ENCODE measurements around the gene OLAH.

OLAH gene

DNA sequence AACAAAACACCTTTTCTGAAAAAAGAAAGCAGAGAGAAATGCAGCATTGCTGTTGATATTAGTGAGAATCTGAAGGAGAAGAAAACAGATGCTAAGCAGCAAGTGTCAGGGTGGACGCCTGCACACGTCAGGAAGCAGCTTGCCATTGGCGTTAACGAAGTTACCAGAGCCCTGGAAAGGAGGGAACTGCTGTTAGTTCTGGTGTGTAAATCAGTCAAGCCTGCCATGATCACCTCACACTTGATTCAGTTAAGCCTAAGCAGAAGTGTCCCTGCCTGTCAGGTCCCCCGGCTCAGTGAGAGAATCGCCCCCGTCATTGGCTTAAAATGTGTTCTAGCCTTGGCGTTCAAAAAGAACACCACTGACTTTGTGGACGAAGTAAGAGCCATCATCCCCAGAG, 59.8 kb downstream of the OLAH start:
- Histone ChIP-seq H3K36me3 (ENCODE audit: control insufficient read depth in 1 of 2, insufficient read depth in 2 of 2, low read length in 2 of 2) (peaks cover 14 to 39% of the 10 kb centered on the region in 2 donors), H3K9me3 (ENCODE audit: control insufficient read depth in 1 of 2, low read length in 2 of 2) (no peaks in the 10 kb centered on the region), H3K27me3 (ENCODE audit: low read depth, low read length) (no peaks in the 10 kb centered on the region), H3K4me3 (ENCODE audit: low read depth in 1 of 2, low read length in 2 of 2) (no peak overlapping the region), H3K4me1 (ENCODE audit: control insufficient read depth in 1 of 2, insufficient read depth in 2 of 2, low read length in 2 of 2) (peaks cover 0 to 6% of the 10 kb centered on the region in 2 donors), H3K27ac (ENCODE audit: low read length) (no peak overlapping the region)

DNA sequence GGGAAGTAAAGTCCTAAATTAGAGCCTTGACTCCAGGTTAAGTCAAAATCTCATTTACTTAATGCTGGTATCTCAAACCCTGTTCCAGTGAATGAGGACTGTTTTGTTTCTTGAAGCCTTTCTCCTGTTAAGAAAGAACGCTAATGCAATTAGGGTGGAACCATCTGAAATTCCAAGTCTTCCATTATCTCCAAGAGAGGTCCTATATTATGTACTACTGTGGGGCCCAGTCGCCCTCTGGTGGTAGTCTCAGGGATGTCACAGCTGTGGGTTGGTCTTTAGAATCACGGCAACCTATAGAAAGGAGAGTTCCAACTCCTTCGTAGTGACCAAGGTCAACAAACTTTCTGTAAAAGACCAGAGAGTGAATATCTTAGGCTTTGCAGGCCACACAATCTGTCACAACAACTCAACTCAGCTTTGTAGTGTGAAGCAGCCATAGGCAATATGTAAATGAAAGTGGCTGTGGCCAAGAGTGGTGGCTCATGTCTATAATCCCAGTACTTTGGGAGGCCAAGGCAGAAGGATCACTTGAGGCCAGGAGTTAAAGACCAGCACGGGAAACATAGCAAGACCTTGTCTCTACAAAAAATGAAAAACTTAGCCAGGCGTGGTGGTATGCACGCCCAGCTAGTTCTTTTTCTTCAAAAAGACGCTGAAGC, 62.7 kb downstream of the OLAH start:
- no peak overlapping the region for H3K27ac ChIP-seq (ENCODE audit: low read length)
- no peaks in the 10 kb centered on the region for H3K27me3 ChIP-seq (ENCODE audit: low read depth, low read length)
- H3K4me1 ChIP-seq (ENCODE audit: control insufficient read depth in 1 of 2, insufficient read depth in 2 of 2, low read length in 2 of 2) = no peaks in the 10 kb centered on the region
- no peaks in the 10 kb centered on the region for H3K9me3 ChIP-seq (ENCODE audit: control insufficient read depth in 1 of 2, low read length in 2 of 2)
- no peak overlapping the region for H3K4me3 ChIP-seq (ENCODE audit: low read depth in 1 of 2, low read length in 2 of 2)
- peaks cover 17 to 49% of the 10 kb centered on the region in 2 donors for H3K36me3 ChIP-seq (ENCODE audit: control insufficient read depth in 1 of 2, insufficient read depth in 2 of 2, low read length in 2 of 2)

DNA sequence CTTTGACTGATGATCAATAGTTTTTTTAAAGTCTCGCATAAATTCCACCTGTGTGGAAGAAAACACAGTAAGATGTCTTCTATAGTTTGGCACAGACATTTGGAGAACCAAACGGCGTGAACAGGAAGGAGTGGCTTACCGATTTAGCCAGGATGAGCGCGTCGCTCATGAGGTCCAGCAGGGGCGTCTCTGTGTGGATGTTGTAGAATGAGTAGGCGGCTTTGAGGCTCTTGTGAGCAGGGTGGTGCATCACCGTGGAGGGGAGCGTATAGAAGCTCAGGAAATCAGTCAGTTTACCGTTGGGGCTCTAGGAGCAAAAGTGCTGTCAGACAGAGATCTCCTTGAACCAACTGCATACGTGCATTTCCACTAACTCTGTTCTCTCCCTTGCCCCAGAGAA, 68.9 kb downstream of the OLAH start:
- Histone ChIP-seq H3K4me3 (ENCODE audit: low read depth in 1 of 2, low read length in 2 of 2) (no peak overlapping the region), H3K9me3 (ENCODE audit: control insufficient read depth in 1 of 2, low read length in 2 of 2) (no peaks in the 10 kb centered on the region), H3K4me1 (ENCODE audit: control insufficient read depth in 1 of 2, insufficient read depth in 2 of 2, low read length in 2 of 2) (no peaks in the 10 kb centered on the region), H3K27me3 (ENCODE audit: low read depth, low read length) (no peaks in the 10 kb centered on the region), H3K36me3 (ENCODE audit: control insufficient read depth in 1 of 2, insufficient read depth in 2 of 2, low read length in 2 of 2) (peaks cover 13 to 51% of the 10 kb centered on the region in 2 donors), H3K27ac (ENCODE audit: low read length) (no peak overlapping the region)

DNA sequence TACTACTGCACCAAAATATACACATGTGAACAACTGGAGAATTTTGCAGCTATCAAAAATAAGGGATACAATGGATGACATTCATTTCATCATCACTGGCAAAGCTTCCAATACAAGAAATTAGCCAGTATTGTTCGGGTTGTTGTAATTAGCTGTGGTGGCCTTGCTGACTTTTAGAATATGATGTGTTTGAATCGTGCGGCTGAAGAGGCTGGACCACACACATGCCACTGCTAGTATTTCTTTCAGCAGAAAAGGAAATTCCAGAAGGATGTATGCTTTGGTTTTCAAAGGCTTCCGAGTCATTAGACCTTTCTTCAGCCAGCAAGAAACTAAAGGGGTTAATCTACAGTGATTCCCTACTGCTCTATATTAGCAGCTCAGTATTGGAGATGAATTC, 70.0 kb downstream of the OLAH start:
- Histone ChIP-seq H3K27me3 (ENCODE audit: low read depth, low read length) (no peaks in the 10 kb centered on the region), H3K36me3 (ENCODE audit: control insufficient read depth in 1 of 2, insufficient read depth in 2 of 2, low read length in 2 of 2) (peaks cover 12 to 50% of the 10 kb centered on the region in 2 donors), H3K4me1 (ENCODE audit: control insufficient read depth in 1 of 2, insufficient read depth in 2 of 2, low read length in 2 of 2) (no peaks in the 10 kb centered on the region), H3K27ac (ENCODE audit: low read length) (no peak overlapping the region), H3K9me3 (ENCODE audit: control insufficient read depth in 1 of 2, low read length in 2 of 2) (no peaks in the 10 kb centered on the region), H3K4me3 (ENCODE audit: low read depth in 1 of 2, low read length in 2 of 2) (no peak overlapping the region)

DNA sequence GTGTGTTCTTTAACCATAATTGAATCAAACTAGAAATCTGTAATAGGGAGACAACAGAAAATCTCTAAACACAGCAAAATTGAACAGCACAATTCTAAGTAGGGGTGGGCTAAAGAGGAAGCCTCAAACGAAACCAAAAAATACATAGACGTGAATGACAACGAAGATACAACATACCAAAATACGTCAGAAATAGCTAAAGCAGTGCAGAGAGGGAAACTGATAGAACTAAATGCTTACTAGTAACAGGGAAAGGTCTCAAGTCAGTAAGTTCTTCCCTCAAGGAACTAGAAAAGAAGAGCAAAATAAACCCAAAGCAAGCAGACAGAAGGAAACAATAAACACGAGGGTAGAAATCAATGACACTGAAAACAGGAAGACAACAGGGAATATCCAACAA, 72.5 kb downstream of the OLAH start:
- no peak overlapping the region for H3K4me3 ChIP-seq (ENCODE audit: low read depth in 1 of 2, low read length in 2 of 2)
- no peaks in the 10 kb centered on the region for H3K4me1 ChIP-seq (ENCODE audit: control insufficient read depth in 1 of 2, insufficient read depth in 2 of 2, low read length in 2 of 2)
- no peak overlapping the region for H3K27ac ChIP-seq (ENCODE audit: low read length)
- H3K36me3 ChIP-seq (ENCODE audit: control insufficient read depth in 1 of 2, insufficient read depth in 2 of 2, low read length in 2 of 2) = peaks cover 18 to 48% of the 10 kb centered on the region in 2 donors
- no peaks in the 10 kb centered on the region for H3K27me3 ChIP-seq (ENCODE audit: low read depth, low read length)
- H3K9me3 ChIP-seq (ENCODE audit: control insufficient read depth in 1 of 2, low read length in 2 of 2) = no peaks in the 10 kb centered on the region

DNA sequence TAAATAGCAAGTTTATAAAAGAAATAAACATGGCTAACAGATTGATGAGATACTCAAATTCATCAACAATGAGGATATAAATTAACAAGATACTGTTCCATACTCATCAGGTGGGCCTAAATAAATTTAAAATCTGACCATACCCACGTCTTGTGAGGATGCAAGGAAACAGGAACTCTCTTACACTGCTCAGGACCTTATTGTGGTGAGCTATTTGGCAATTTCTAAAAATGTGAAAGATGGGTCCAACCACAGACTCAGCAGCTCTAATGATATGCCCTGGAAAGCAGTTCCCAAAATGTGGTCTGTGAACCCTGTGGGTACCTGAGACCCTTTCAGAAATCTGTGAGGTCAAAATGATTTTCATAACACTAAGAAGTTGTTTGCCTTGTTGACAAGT, 74.9 kb downstream of the OLAH start:
- H3K27me3 ChIP-seq (ENCODE audit: low read depth, low read length) = no peaks in the 10 kb centered on the region
- H3K9me3 ChIP-seq (ENCODE audit: control insufficient read depth in 1 of 2, low read length in 2 of 2) = no peaks in the 10 kb centered on the region
- H3K27ac ChIP-seq (ENCODE audit: low read length) = no peak overlapping the region
- no peaks in the 10 kb centered on the region for H3K4me1 ChIP-seq (ENCODE audit: control insufficient read depth in 1 of 2, insufficient read depth in 2 of 2, low read length in 2 of 2)
- H3K36me3 ChIP-seq (ENCODE audit: control insufficient read depth in 1 of 2, insufficient read depth in 2 of 2, low read length in 2 of 2) = peaks cover 14 to 38% of the 10 kb centered on the region in 2 donors
- H3K4me3 ChIP-seq (ENCODE audit: low read depth in 1 of 2, low read length in 2 of 2) = no peak overlapping the region

DNA sequence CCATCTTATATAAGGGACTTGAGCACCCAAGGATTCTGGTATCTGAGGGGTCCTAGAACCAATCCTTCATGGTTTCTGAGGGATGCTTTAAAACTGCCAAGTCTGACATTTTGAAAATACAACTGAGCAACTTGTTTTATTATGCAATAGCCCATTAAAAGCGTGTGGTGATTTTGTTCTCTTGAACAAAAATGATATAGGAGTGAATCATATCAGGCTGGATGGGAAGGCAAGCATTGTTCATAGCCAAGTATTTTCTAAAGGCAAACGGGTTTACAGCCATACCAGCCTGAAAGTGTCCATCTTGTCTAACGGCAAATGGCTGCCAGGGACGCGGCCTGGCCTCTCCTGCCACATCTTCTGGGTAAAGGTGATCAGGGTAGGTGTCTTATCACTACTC, 76.8 kb downstream of the OLAH start:
- Histone ChIP-seq H3K27ac (ENCODE audit: low read length) (no peak overlapping the region), H3K4me3 (ENCODE audit: low read depth in 1 of 2, low read length in 2 of 2) (no peak overlapping the region), H3K36me3 (ENCODE audit: control insufficient read depth in 1 of 2, insufficient read depth in 2 of 2, low read length in 2 of 2) (peaks cover 19 to 39% of the 10 kb centered on the region in 2 donors), H3K9me3 (ENCODE audit: control insufficient read depth in 1 of 2, low read length in 2 of 2) (no peaks in the 10 kb centered on the region), H3K4me1 (ENCODE audit: control insufficient read depth in 1 of 2, insufficient read depth in 2 of 2, low read length in 2 of 2) (no peaks in the 10 kb centered on the region), H3K27me3 (ENCODE audit: low read depth, low read length) (no peaks in the 10 kb centered on the region)

DNA sequence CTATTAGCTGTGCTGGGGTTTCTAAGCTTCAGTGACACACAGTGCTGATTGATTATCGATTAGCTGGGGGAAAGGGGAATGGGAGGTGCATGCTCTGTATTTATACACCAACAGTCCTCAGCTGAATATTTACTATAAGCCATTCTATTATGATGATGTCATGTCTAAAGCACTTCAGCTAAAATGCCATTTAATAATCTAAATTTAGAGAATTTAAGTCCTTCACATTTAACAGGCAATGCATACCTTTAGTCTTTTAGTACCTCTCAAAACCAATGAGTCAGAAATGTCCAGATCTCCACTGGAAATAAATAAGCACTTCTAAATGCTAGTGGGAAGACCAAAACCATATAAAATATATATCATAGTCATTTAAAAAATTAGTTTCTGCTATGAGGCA, 78.0 kb downstream of the OLAH start:
- H3K36me3 ChIP-seq (ENCODE audit: control insufficient read depth in 1 of 2, insufficient read depth in 2 of 2, low read length in 2 of 2) = peaks cover 19 to 41% of the 10 kb centered on the region in 2 donors
- H3K27me3 ChIP-seq (ENCODE audit: low read depth, low read length) = no peaks in the 10 kb centered on the region
- H3K4me3 ChIP-seq (ENCODE audit: low read depth in 1 of 2, low read length in 2 of 2) = no peak overlapping the region

DNA sequence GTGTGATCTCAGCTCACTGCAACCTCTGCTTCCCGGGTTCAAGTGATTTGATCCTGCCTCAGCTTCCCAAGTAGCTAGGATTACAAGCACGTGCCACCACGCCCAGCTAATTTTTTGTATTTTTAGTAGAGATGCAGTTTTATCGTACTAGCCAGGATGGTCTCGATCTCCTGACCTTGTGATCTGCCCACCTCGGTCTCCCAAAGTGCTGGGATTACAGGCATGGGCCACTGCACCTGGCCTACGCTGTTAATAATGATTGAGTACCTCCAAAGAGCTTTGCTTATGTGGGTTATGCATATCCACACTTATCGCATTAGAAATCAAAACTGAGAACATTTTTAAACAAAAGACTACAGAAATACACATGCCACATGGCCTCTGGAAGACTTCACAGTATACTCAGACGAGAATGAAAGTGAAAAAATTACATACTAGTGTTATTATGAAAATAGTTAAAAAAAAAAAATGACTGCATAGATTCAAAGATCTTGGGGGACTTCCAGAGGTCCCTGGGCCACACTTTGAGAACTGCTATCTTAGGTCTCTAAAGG, 78.8 kb downstream of the OLAH start:
- no peaks in the 10 kb centered on the region for H3K9me3 ChIP-seq (ENCODE audit: control insufficient read depth in 1 of 2, low read length in 2 of 2)
- H3K4me1 ChIP-seq (ENCODE audit: control insufficient read depth in 1 of 2, insufficient read depth in 2 of 2, low read length in 2 of 2) = no peaks in the 10 kb centered on the region
- peaks cover 15 to 33% of the 10 kb centered on the region in 2 donors for H3K36me3 ChIP-seq (ENCODE audit: control insufficient read depth in 1 of 2, insufficient read depth in 2 of 2, low read length in 2 of 2)
- no peaks in the 10 kb centered on the region for H3K27me3 ChIP-seq (ENCODE audit: low read depth, low read length)
- H3K27ac ChIP-seq (ENCODE audit: low read length) = no peak overlapping the region
- no peak overlapping the region for H3K4me3 ChIP-seq (ENCODE audit: low read depth in 1 of 2, low read length in 2 of 2)

More for the DNA sequence above, 78.0 kb downstream of the OLAH start:
- no peaks in the 10 kb centered on the region for H3K9me3 ChIP-seq (ENCODE audit: control insufficient read depth in 1 of 2, low read length in 2 of 2)
- H3K27ac ChIP-seq (ENCODE audit: low read length) = no peak overlapping the region
- no peaks in the 10 kb centered on the region for H3K4me1 ChIP-seq (ENCODE audit: control insufficient read depth in 1 of 2, insufficient read depth in 2 of 2, low read length in 2 of 2)
